Panc1 (cell line): Measurements from ENCODE around the gene GDPD5. TPM values are rescaled to one million over a fixed set of nuclear protein-coding genes. Genes with fewer than 3 reads are reported as not detected.

Experiments
- ATAC-seq: fragments of 200-7000 bp; cut with Tn5 transposase; 2 replicates; pipeline ENCODE4 v1.9.1; 2020; ENCODE audit warnings: mild to moderate bottlenecking, moderate library complexity
- BruUV-seq: library from RNA; stranded (reverse); fragments of 400-500 nt; replicated peaks from 2 replicates; lab custom pipeline; 2021; lab: Mats Ljungman, UMichigan
- CTCF ChIA-PET: fragments of 300-600 bp; sonication (Branson Sonifier 250); formaldehyde crosslinking; loops from one replicate; lab custom pipeline; 2022; ENCODE audit warnings: antibody characterized with exemption; lab: Charles Lee
- POLR2A ChIA-PET: fragments of 300-600 bp; sonication (Branson Sonifier 250); formaldehyde crosslinking; loops from one replicate; lab custom pipeline; 2022; ENCODE audit warnings: antibody characterized with exemption; lab: Charles Lee
- DNase-seq: peaks from one replicate; pipeline ENCODE4 v3.0.0-alpha.2; 2010; ENCODE audit warnings: low read depth, low spot score
- H3K27ac ChIP-seq: 2 replicates; pipeline ENCODE4 v1.5.1; 2011; ENCODE audit warnings: mild to moderate bottlenecking, low read length, inconsistent platforms
- H3K27me3 ChIP-seq: fragments of 200-500 bp; sonication (Bioruptor generic); 2 replicates; pipeline ENCODE4 v1.6.0; 2014; ENCODE audit warnings: low read length, inconsistent platforms; ENCODE audit not compliant: control insufficient read depth, insufficient read depth
- H3K36me3 ChIP-seq: fragments of 200-500 bp; sonication (Bioruptor generic); 2 replicates; pipeline ENCODE4 v1.5.1; 2014; ENCODE audit warnings: inconsistent platforms, mild to moderate bottlenecking, low read length, moderate library complexity; ENCODE audit not compliant: control insufficient read depth, insufficient read depth
- H3K4me1 ChIP-seq: 2 replicates; pipeline ENCODE4 v1.5.1; 2011; ENCODE audit warnings: inconsistent platforms, mild to moderate bottlenecking, low read length, moderate library complexity; ENCODE audit not compliant: control insufficient read depth, insufficient read depth
- H3K4me3 ChIP-seq, 2 experiments: 2 replicates each; pipeline ENCODE4 v1.5.1; 2011 to 2012; ENCODE audit warnings: low read depth in 2 of 2, low read length in 2 of 2, mild to moderate bottlenecking in 2 of 2, inconsistent platforms in 1 of 2, moderate library complexity in 1 of 2
- H3K9me3 ChIP-seq: fragments of 200-500 bp; sonication (Bioruptor generic); 2 replicates; pipeline ENCODE4 v1.5.1; 2014; ENCODE audit warnings: low read depth, mild to moderate bottlenecking, inconsistent platforms, low read length, moderate library complexity; ENCODE audit not compliant: control insufficient read depth, insufficient read depth
- CTCF ChIP-seq: fragments of 450-650 bp; IDR thresholded peaks from 2 replicates; pipeline ENCODE4 v1.5.1; 2017; ENCODE audit warnings: mild to moderate bottlenecking
- POLR2AphosphoS5 ChIP-seq: IDR thresholded peaks from 2 replicates; pipeline ENCODE4 v1.6.1; 2012; ENCODE audit warnings: mild to moderate bottlenecking, low read depth, low read length, moderate library complexity
- REST ChIP-seq, 2 experiments: IDR thresholded peaks; 2 replicates each; pipeline ENCODE4 v1.6.1; 2011 to 2012; ENCODE audit warnings: low read depth in 2 of 2, control low read depth in 1 of 2, low read length in 1 of 2, mild to moderate bottlenecking in 1 of 2, moderate library complexity in 1 of 2; ENCODE audit not compliant: insufficient read depth in 1 of 2
- SIN3A ChIP-seq: IDR thresholded peaks from 2 replicates; pipeline ENCODE4 v1.6.1; 2012; ENCODE audit warnings: low read depth, mild to moderate bottlenecking, low read length, moderate library complexity, borderline replicate concordance; ENCODE audit not compliant: insufficient read depth
- TCF7L2 ChIP-seq: IDR thresholded peaks from 2 replicates; pipeline ENCODE4 v1.6.1; 2011; ENCODE audit warnings: mild to moderate bottlenecking, low read depth, low read length, inconsistent platforms
- in situ Hi-C: cut with HindIII; loops from 2 replicates; pipeline ENCODE4 v1.10.0; 2016; ENCODE audit warnings: low sequenced_read_pairs, low pct_unique_long_range_greater_than_20kb
- intact Hi-C: fragments of 100-400 bp; cut with micrococcal nuclease; formaldehyde crosslinking; loops from one replicate; pipeline ENCODE4 v1.10.0; 2022; ENCODE audit not compliant: unreplicated experiment
- total RNA-seq: library from RNA; stranded (reverse); gene quantifications from one replicate; pipeline ENCODE4 v1.2.1, GENCODE V29; 2021; ENCODE audit not compliant: unreplicated experiment

GDPD5 gene
- total RNA-seq, 1 experiment from 2014 or later = 6.0 TPM

- DNase-seq (no peak), ATAC-seq (no peak)
- no peak overlapping the region for H3K27ac ChIP-seq
- in situ Hi-C loops = no loop called here
- no peaks in the 10 kb centered on the region for H3K36me3 ChIP-seq
- no peaks in the 10 kb centered on the region for H3K4me1 ChIP-seq
- intact Hi-C loops = no loop called here
- BruUV-seq = no TSS peak
- no peaks in the 10 kb centered on the region for H3K9me3 ChIP-seq
- H3K27me3 ChIP-seq = no peaks in the 10 kb centered on the region
- no peak overlapping the region for H3K4me3 ChIP-seq
- TF ChIP-seq TCF7L2 (no peak), CTCF (no peak), REST (IDR thresholded peaks at IDR 0.05; ENCODE audit: insufficient read depth in 1 of 2, low read depth in 2 of 2, low read length in 1 of 2) (no peak), POLR2AphosphoS5 (no peak), SIN3A (no peak)
- ChIA-PET POLR2A (interaction anchor here (0.5 to 0.7 kb wide), 3 partner anchors 43 to 428 kb away, joined by 3 to 12 read pairs (median 5); no protein-coding TSS in a partner anchor), CTCF (no interaction called here)
These were observed 57.0 kb downstream of the GDPD5 start for GRCh38 chr11:75468534-75469340.

GRCh38 chr11:75467881-75468280 lies 57.9 kb downstream of the GDPD5 start:
- Histone ChIP-seq H3K4me3 (no peak overlapping the region), H3K36me3 (no peaks in the 10 kb centered on the region), H3K27ac (no peak overlapping the region), H3K4me1 (no peaks in the 10 kb centered on the region), H3K9me3 (no peaks in the 10 kb centered on the region), H3K27me3 (no peaks in the 10 kb centered on the region)
- no peak for DNase-seq
- CTCF ChIA-PET = no interaction called here
- POLR2A ChIA-PET = no interaction called here
- BruUV-seq = no TSS peak
- no peak for ATAC-seq
- TF ChIP-seq REST (IDR thresholded peaks at IDR 0.05; ENCODE audit: insufficient read depth in 1 of 2, low read depth in 2 of 2, low read length in 1 of 2) (no peak), CTCF (no peak), TCF7L2 (no peak), SIN3A (no peak), POLR2AphosphoS5 (no peak)
- in situ Hi-C loops = no loop called here
- intact Hi-C loops = no loop called here
